ENCODE measurements around the gene FCGR2B.
"Not testable (repeated sequence)": the region's sequence is repeated elsewhere in the genome, so short reads cannot be mapped to it uniquely, and the experiment has no call there.

Gene FCGR2B

GRCh38 chr1:161705537-161705936 is 42.6 kb downstream of the FCGR2B start:
- no peak for DNase-seq (ENCODE audit: low read depth, low spot score)

- no peak for DNase-seq (ENCODE audit: low read depth, low spot score)
Measured at GRCh38 chr1:161706113-161706481, 43.2 kb downstream of the FCGR2B start.

GRCh38 chr1:161706482-161707347 is 43.8 kb downstream of the FCGR2B start, which contains the start of gene FCRLA:
Gene FCRLA, plus strand, starts transcription at chr1:161707229. Its CDS starts 36 bp downstream, at chr1:161707265.
- no peak for DNase-seq (ENCODE audit: low read depth, low spot score)

- DNase-seq (ENCODE audit: low read depth, low spot score), result no peak
Measured at GRCh38 chr1:161707503-161707902, 44.6 kb downstream of the FCGR2B start.

GRCh38 chr1:161709373-161709772 is 46.4 kb downstream of the FCGR2B start:
- DNase-seq (ENCODE audit: low read depth, low spot score), result no peak

- DNase-seq (ENCODE audit: low read depth, low spot score), result no peak
Measured at GRCh38 chr1:161710560-161710959, 47.6 kb downstream of the FCGR2B start.

- no peak for DNase-seq (ENCODE audit: low read depth, low spot score)
Measured at GRCh38 chr1:161718559-161719324, 55.8 kb downstream of the FCGR2B start.

GRCh38 chr1:161719325-161719611 is 56.3 kb downstream of the FCGR2B start:
- no peak for DNase-seq (ENCODE audit: low read depth, low spot score)

- no peak for DNase-seq (ENCODE audit: low read depth, low spot score)
Measured at GRCh38 chr1:161720422-161720821, 57.5 kb downstream of the FCGR2B start.

- no peak for DNase-seq (ENCODE audit: low read depth, low spot score)
Measured at GRCh38 chr1:161720956-161721737, 58.2 kb downstream of the FCGR2B start, which contains the start of gene FCRLB. Gene FCRLB, plus strand, starts transcription at chr1:161721544. Its CDS starts 1,129 bp downstream, at chr1:161722673.

GRCh38 chr1:161721738-161722343 is 58.9 kb downstream of the FCGR2B start:
- DNase-seq (ENCODE audit: low read depth, low spot score), result no peak

GRCh38 chr1:161722406-161722805 is 59.5 kb downstream of the FCGR2B start:
- DNase-seq (ENCODE audit: low read depth, low spot score), result no peak

- no peak for DNase-seq (ENCODE audit: low read depth, low spot score)
Measured at GRCh38 chr1:161723459-161724141, 60.7 kb downstream of the FCGR2B start.

- not testable (repeated sequence) for DNase-seq (ENCODE audit: low read depth, low spot score)
Measured at GRCh38 chr1:161725258-161725907, 62.4 kb downstream of the FCGR2B start.

GRCh38 chr1:161725908-161726472 is 63.0 kb downstream of the FCGR2B start:
- no peak for DNase-seq (ENCODE audit: low read depth, low spot score)

- no peak for DNase-seq (ENCODE audit: low read depth, low spot score)
Measured at GRCh38 chr1:161726473-161727255, 63.7 kb downstream of the FCGR2B start.

- DNase-seq (ENCODE audit: low read depth, low spot score), result no peak
Measured at GRCh38 chr1:161727256-161727924, 64.4 kb downstream of the FCGR2B start.

Data from brain pericyte (primary cell).